CD4-positive, alpha-beta T cell (primary cell): ENCODE measurements around the gene SPATC1L. TPM values are rescaled to one million over a fixed set of nuclear protein-coding genes. Genes with fewer than 3 reads are reported as not detected.

ENCODE experiments used
- ATAC-seq: fragments of 200-7000 bp; cut with Tn5 transposase; one replicate; pipeline ENCODE4 v1.10.0; 2022; ENCODE audit warnings: mild to moderate bottlenecking; ENCODE audit not compliant: poor library complexity
- CTCF ChIA-PET: fragments of 350-600 bp; sonication (Branson Sonifier 250); formaldehyde crosslinking; loops from one replicate; lab custom pipeline; 2021; ENCODE audit warnings: antibody characterized with exemption, inconsistent platforms; lab: Charles Lee
- POLR2A ChIA-PET: fragments of 350-600 bp; sonication (Branson Sonifier 250); formaldehyde crosslinking; loops from one replicate; lab custom pipeline; 2021; ENCODE audit warnings: antibody characterized with exemption, inconsistent platforms; lab: Charles Lee
- DNase-seq, 14 experiments: peaks; one replicate each; pipeline ENCODE4 v3.0.0-alpha.2; 2013 to 2020; ENCODE audit warnings: mixed read lengths in 2 of 14
- H3K27ac ChIP-seq, 2 donors: one replicate each; pipeline versions ENCODE4 v1.5.1 to v1.7.0; 2013; ENCODE audit warnings: low read length in 2 of 2, low read depth in 1 of 2, mild to moderate bottlenecking in 1 of 2
- H3K27me3 ChIP-seq, 2 experiments: 1 replicate in 1 of 2; 2 replicates in 1 of 2; pipeline versions ENCODE4 v1.6.1 to v1.7.0; 2013; ENCODE audit warnings: low read length in 2 of 2, control low read depth in 1 of 2, mild to moderate bottlenecking in 1 of 2, moderate library complexity in 1 of 2; ENCODE audit not compliant: insufficient read depth in 2 of 2, control insufficient read depth in 1 of 2
- H3K36me3 ChIP-seq: one replicate; pipeline ENCODE4 v1.6.1; 2013; ENCODE audit warnings: low read length, control low read depth; ENCODE audit not compliant: insufficient read depth
- H3K4me1 ChIP-seq: one replicate; pipeline ENCODE4 v1.6.1; 2013; ENCODE audit warnings: low read length, control low read depth; ENCODE audit not compliant: insufficient read depth
- H3K4me3 ChIP-seq: one replicate; pipeline ENCODE4 v1.5.1; 2013; ENCODE audit warnings: mild to moderate bottlenecking, low read length, moderate library complexity
- H3K9me3 ChIP-seq, 2 experiments: 1 replicate in 1 of 2; 2 replicates in 1 of 2; pipeline versions ENCODE4 v1.6.1 to v1.7.0; 2013; ENCODE audit warnings: low read length in 2 of 2, mild to moderate bottlenecking in 2 of 2, control low read depth in 1 of 2, moderate library complexity in 1 of 2; ENCODE audit not compliant: control insufficient read depth in 1 of 2, insufficient read depth in 1 of 2
- H3K27ac Mint-ChIP-seq: one replicate; pipeline ENCODE4 v1.8.0; 2020; ENCODE audit warnings: mixed read lengths
- H3K27me3 Mint-ChIP-seq: one replicate; pipeline ENCODE4 v1.8.0; 2021; ENCODE audit warnings: mixed read lengths
- H3K36me3 Mint-ChIP-seq: one replicate; pipeline ENCODE4 v1.8.0; 2021; ENCODE audit warnings: low read depth, mixed read lengths
- H3K4me1 Mint-ChIP-seq: one replicate; pipeline ENCODE4 v1.8.0; 2021; ENCODE audit warnings: low read depth, mixed read lengths
- H3K4me3 Mint-ChIP-seq: one replicate; pipeline ENCODE4 v1.8.0; 2020; ENCODE audit warnings: mild to moderate bottlenecking, mixed read lengths
- H3K9me3 Mint-ChIP-seq: one replicate; pipeline ENCODE4 v1.8.0; 2020; ENCODE audit warnings: mixed read lengths
- CTCF ChIP-seq: fragments of 200-600 bp; IDR thresholded peaks from one replicate; pipeline ENCODE4 v1.8.0; 2022; ENCODE audit warnings: antibody characterized with exemption, mild to moderate bottlenecking
- intact Hi-C, 2 experiments: fragments of 100-400 bp; cut with DNase I in 1 of 2; cut with micrococcal nuclease in 1 of 2; formaldehyde crosslinking; loops; one replicate each; pipeline versions ENCODE4 v1.15.1 to v1.9.0; 2023 to 2025; cut with DNase I, micrococcal nuclease
- total RNA-seq, 174 experiments: library from RNA in 2 of 174; stranded (reverse) in 2 of 174; gene quantifications; one replicate each; pipeline ENCODE4 v1.2.3 and lab custom pipeline; 2021 to 2026

Gene SPATC1L
- total RNA-seq, 2 experiments from 2014 or later, result 2.8 to 3.0 TPM

GRCh38 chr21:46199436-46200373 lies 15.4 kb upstream of the SPATC1L start:
- TF ChIP-seq CTCF, result no peak
- H3K4me1 ChIP-seq, result no peaks in the 10 kb centered on the region
- H3K36me3 ChIP-seq, result peaks cover 12% of the 10 kb centered on the region
- H3K36me3 Mint-ChIP-seq, result peaks cover 71% of the 10 kb centered on the region
- CTCF ChIA-PET, result no interaction called here
- no peak for ATAC-seq
- POLR2A ChIA-PET, result no interaction called here
- no peak overlapping the region for H3K4me3 ChIP-seq
- H3K4me1 Mint-ChIP-seq, result no peaks in the 10 kb centered on the region
- no peaks in the 10 kb centered on the region for H3K27me3 ChIP-seq
- DNase-seq, result no peak
- no peak overlapping the region for H3K4me3 Mint-ChIP-seq
- H3K9me3 ChIP-seq, result no peaks in the 10 kb centered on the region
- H3K27ac ChIP-seq, result no peak overlapping the region
- intact Hi-C loops, result no loop called here
- no peaks in the 10 kb centered on the region for H3K9me3 Mint-ChIP-seq
- H3K27me3 Mint-ChIP-seq, result no peaks in the 10 kb centered on the region
- no peak overlapping the region for H3K27ac Mint-ChIP-seq

GRCh38 chr21:46196733-46197132 lies 12.5 kb upstream of the SPATC1L start:
- H3K4me3 ChIP-seq, result no peak overlapping the region
- H3K27ac ChIP-seq, result no peak overlapping the region
- no peaks in the 10 kb centered on the region for H3K27me3 ChIP-seq
- peaks cover 65% of the 10 kb centered on the region for H3K36me3 Mint-ChIP-seq
- H3K27ac Mint-ChIP-seq, result no peak overlapping the region
- peaks cover 24% of the 10 kb centered on the region for H3K36me3 ChIP-seq
- H3K9me3 ChIP-seq, result no peaks in the 10 kb centered on the region
- POLR2A ChIA-PET, result no interaction called here
- H3K27me3 Mint-ChIP-seq, result no peaks in the 10 kb centered on the region
- CTCF ChIA-PET, result no interaction called here
- no peak for TF ChIP-seq CTCF
- no peaks in the 10 kb centered on the region for H3K4me1 Mint-ChIP-seq
- ATAC-seq (no peak), DNase-seq (no peak)
- no peaks in the 10 kb centered on the region for H3K4me1 ChIP-seq
- no peak overlapping the region for H3K4me3 Mint-ChIP-seq
- no peaks in the 10 kb centered on the region for H3K9me3 Mint-ChIP-seq
- intact Hi-C loops, result no loop called here

- H3K36me3 Mint-ChIP-seq, result peaks cover 65% of the 10 kb centered on the region
- POLR2A ChIA-PET, result no interaction called here
Observed at GRCh38 chr21:46195595-46196195, 11.4 kb upstream of the SPATC1L start.

More at GRCh38 chr21:46195595-46196195, 11.4 kb upstream of the SPATC1L start:
- no peak overlapping the region for H3K4me3 ChIP-seq
- no peak for TF ChIP-seq CTCF
- Mint-ChIP-seq H3K4me3 (no peak overlapping the region), H3K9me3 (no peaks in the 10 kb centered on the region), H3K4me1 (no peaks in the 10 kb centered on the region), H3K27me3 (no peaks in the 10 kb centered on the region), H3K27ac (no peak overlapping the region)
- peaks cover 25% of the 10 kb centered on the region for H3K36me3 ChIP-seq
- no peaks in the 10 kb centered on the region for H3K27me3 ChIP-seq
- H3K27ac ChIP-seq, result no peak overlapping the region
- CTCF ChIA-PET, result no interaction called here
- intact Hi-C loops, result no loop called here
- ATAC-seq, result no peak
- DNase-seq, result no peak
- no peaks in the 10 kb centered on the region for H3K9me3 ChIP-seq
- no peaks in the 10 kb centered on the region for H3K4me1 ChIP-seq
